PC-9 (cell line): ENCODE results near the gene SLC51B. TPM values are rescaled to one million over a fixed set of nuclear protein-coding genes. Genes with fewer than 3 reads are reported as not detected.
A peak's percentile ranks its signal among the peaks of the same experiment; 100 is the strongest.

Source experiments
- BruUV-seq: library from RNA; stranded (reverse); fragments of 400-500 nt; replicated peaks from 2 replicates; lab custom pipeline; 2021; lab: Mats Ljungman, UMichigan
- CTCF ChIA-PET: fragments of 300-600 bp; sonication (Branson Sonifier 250); formaldehyde crosslinking; loops from one replicate; lab custom pipeline; 2022; ENCODE audit warnings: antibody characterized with exemption; lab: Charles Lee
- POLR2A ChIA-PET: fragments of 300-600 bp; sonication (Branson Sonifier 250); formaldehyde crosslinking; loops from one replicate; lab custom pipeline; 2022; ENCODE audit warnings: antibody characterized with exemption; ENCODE audit not compliant: unreplicated experiment; lab: Charles Lee
- DNase-seq, 2 experiments: peaks; one replicate each; pipeline versions ENCODE4 v3.0.0 to v3.0.0-alpha.2; 2015 to 2022; ENCODE audit warnings: mixed read lengths in 1 of 2
- H2AFZ ChIP-seq: fragments of 200-600 bp; sonication (generic); 2 replicates; pipeline ENCODE4 v1.8.1; 2017; ENCODE audit warnings: antibody characterized with exemption
- H3F3A ChIP-seq: fragments of 200-600 bp; sonication (generic); 2 replicates; pipeline ENCODE4 v1.8.1; 2017; ENCODE audit warnings: antibody characterized with exemption, mild to moderate bottlenecking, low read depth; ENCODE audit not compliant: insufficient read depth
- H3K27ac ChIP-seq: fragments of 200-600 bp; sonication (generic); 2 replicates; pipeline ENCODE4 v1.6.1; 2016; ENCODE audit warnings: mixed run types
- H3K27me3 ChIP-seq: fragments of 200-600 bp; sonication (generic); 2 replicates; pipeline ENCODE4 v1.6.1; 2016; ENCODE audit warnings: low read depth, mixed run types; ENCODE audit not compliant: insufficient read depth
- H3K36me3 ChIP-seq: fragments of 200-600 bp; sonication (generic); 2 replicates; pipeline ENCODE4 v1.6.1; 2016; ENCODE audit warnings: low read depth, mixed run types
- H3K4me1 ChIP-seq: fragments of 200-600 bp; sonication (generic); replicated peaks from 2 replicates; pipeline ENCODE4 v1.6.1; 2016; ENCODE audit warnings: mixed run types; ENCODE audit not compliant: insufficient read depth
- H3K4me2 ChIP-seq: fragments of 200-600 bp; sonication (generic); 2 replicates; pipeline ENCODE4 v1.6.1; 2017; ENCODE audit warnings: mixed run types
- H3K4me3 ChIP-seq: fragments of 200-600 bp; sonication (generic); 2 replicates; pipeline ENCODE4 v1.6.1; 2016; ENCODE audit warnings: mixed run types
- H3K79me2 ChIP-seq: fragments of 200-600 bp; sonication (generic); 2 replicates; pipeline ENCODE4 v1.6.1; 2017; ENCODE audit warnings: low read depth, mixed run types
- H3K9me2 ChIP-seq: fragments of 200-600 bp; sonication (generic); 2 replicates; pipeline ENCODE4 v1.8.1; 2017; ENCODE audit warnings: mild to moderate bottlenecking; ENCODE audit not compliant: insufficient read depth
- H3K9me3 ChIP-seq: fragments of 200-600 bp; sonication (generic); 2 replicates; pipeline ENCODE4 v1.8.1; 2016; ENCODE audit warnings: low read depth; ENCODE audit not compliant: insufficient read depth
- H4K20me1 ChIP-seq: fragments of 200-600 bp; sonication (generic); 2 replicates; pipeline ENCODE4 v1.8.1; 2017; ENCODE audit not compliant: insufficient read depth
- CTCF ChIP-seq: fragments of 200-600 bp; sonication (generic); conservative IDR thresholded peaks from 2 replicates; pipeline ENCODE4 v1.6.1; 2017; ENCODE audit warnings: mixed run types, antibody characterized with exemption, mild to moderate bottlenecking, moderate library complexity
- EZH2 ChIP-seq: fragments of 200-600 bp; sonication (generic); IDR thresholded peaks from 2 replicates; pipeline ENCODE4 v1.8.0; 2017; ENCODE audit warnings: antibody characterized with exemption, low read depth
- intact Hi-C: fragments of 100-400 bp; cut with micrococcal nuclease; formaldehyde crosslinking; loops from one replicate; pipeline ENCODE4 v1.10.0; 2022; ENCODE audit not compliant: unreplicated experiment
- total RNA-seq: library from RNA; stranded (reverse); gene quantifications from 2 replicates; pipeline ENCODE4 v1.2.3, GENCODE V29; 2021

Gene SLC51B
- total RNA-seq, 1 experiment from 2014 or later, result not detected

- no TSS peak for BruUV-seq
- no peak overlapping the region for H3K27ac ChIP-seq
- H3K27me3 ChIP-seq, result no peaks in the 10 kb centered on the region
- DNase-seq, result no peak
- H3K9me3 ChIP-seq, result no peaks in the 10 kb centered on the region
- ChIA-PET CTCF (interaction anchor here (0.6 to 2.4 kb wide), 3 partner anchors 48 to 245 kb away, joined by 6 to 10 read pairs (median 7); no protein-coding TSS in a partner anchor), POLR2A (no interaction called here)
- no peaks in the 10 kb centered on the region for H3K36me3 ChIP-seq
- no peak overlapping the region for H3K4me2 ChIP-seq
- intact Hi-C loops, result loop anchor here (10.0 kb wide), 1 partner anchor 132 kb away; the partner anchor contains the start of gene CLPX
- H3K79me2 ChIP-seq, result no peaks in the 10 kb centered on the region
- no peaks in the 10 kb centered on the region for H4K20me1 ChIP-seq
- peaks cover 5% of the 10 kb centered on the region; the same call in 1 of the 2 replicates for H3F3A ChIP-seq
- peaks cover 32% of the 10 kb centered on the region for H3K4me1 ChIP-seq
- H3K9me2 ChIP-seq, result no peaks in the 10 kb centered on the region
- H2AFZ ChIP-seq, result no peak overlapping the region
- no peak overlapping the region for H3K4me3 ChIP-seq
- TF ChIP-seq EZH2 (no peak), CTCF (no peak)
These were observed 7.8 kb downstream of the SLC51B start for GRCh38 chr15:65052956-65053355.

GRCh38 chr15:65054333-65055200, 9.4 kb downstream of the SLC51B start:
- DNase-seq, result peak in 1 of 2 experiments; percentile 71
- no peaks in the 10 kb centered on the region for H3K36me3 ChIP-seq
- H2AFZ ChIP-seq, result no peak overlapping the region
- H3K9me2 ChIP-seq, result no peaks in the 10 kb centered on the region
- no peaks in the 10 kb centered on the region for H3K27me3 ChIP-seq
- no TSS peak for BruUV-seq
- H3K9me3 ChIP-seq, result no peaks in the 10 kb centered on the region
- H3K4me2 ChIP-seq, result peak overlapping the region; percentile 7
- H4K20me1 ChIP-seq, result no peaks in the 10 kb centered on the region
- peaks cover 5% of the 10 kb centered on the region; the same call in 1 of the 2 replicates for H3F3A ChIP-seq
- intact Hi-C loops, result loop anchor here (1.0 to 10.0 kb wide), 3 partner anchors 32 to 130 kb away; partner anchors contain the start of gene CLPX
- TF ChIP-seq EZH2 (no peak), CTCF (peak; percentile 80)
- H3K27ac ChIP-seq, result no peak overlapping the region
- ChIA-PET CTCF (interaction anchor here (0.5 to 2.4 kb wide), 5 partner anchors 22 to 806 kb away, joined by 3 to 10 read pairs (median 4); partner anchors contain the start of gene KBTBD13), POLR2A (no interaction called here)
- H3K4me3 ChIP-seq, result no peak overlapping the region
- peaks cover 36% of the 10 kb centered on the region for H3K4me1 ChIP-seq
- H3K79me2 ChIP-seq, result no peaks in the 10 kb centered on the region

- no TSS peak for BruUV-seq
- POLR2A ChIA-PET, result interaction anchor here (0.9 kb wide), 1 partner anchor 242 kb away, joined by 3 read pairs; no protein-coding TSS in a partner anchor
These were observed 10.1 kb downstream of the SLC51B start for GRCh38 chr15:65055201-65055870.

More at GRCh38 chr15:65055201-65055870, 10.1 kb downstream of the SLC51B start:
- H3K9me2 ChIP-seq, result no peaks in the 10 kb centered on the region
- TF ChIP-seq EZH2 (no peak), CTCF (no peak)
- DNase-seq, result peak; percentile 37 to 75
- peak overlapping the region; percentile 7 for H3K4me2 ChIP-seq
- H3K9me3 ChIP-seq, result no peaks in the 10 kb centered on the region; the same call in 1 of the 2 replicates
- CTCF ChIA-PET, result interaction anchor here (0.5 to 1.9 kb wide), 6 partner anchors 13 to 807 kb away, joined by 3 to 8 read pairs (median 3); partner anchors contain the start of gene KBTBD13
- intact Hi-C loops, result loop anchor here (10.0 kb wide), 1 partner anchor 129 kb away; the partner anchor contains the start of gene CLPX
- 0 out of 2 replicates have a peak overlapping the region, but pooled peaks have one; percentile 7 for H3K27ac ChIP-seq
- H3K4me3 ChIP-seq, result no peak overlapping the region
- no peaks in the 10 kb centered on the region for H3K79me2 ChIP-seq
- H3F3A ChIP-seq, result peaks cover 5% of the 10 kb centered on the region; the same call in 1 of the 2 replicates
- H3K36me3 ChIP-seq, result no peaks in the 10 kb centered on the region
- no peaks in the 10 kb centered on the region for H4K20me1 ChIP-seq
- H3K4me1 ChIP-seq, result peaks cover 36% of the 10 kb centered on the region
- H3K27me3 ChIP-seq, result no peaks in the 10 kb centered on the region
- no peak overlapping the region for H2AFZ ChIP-seq
